K562 treated with DMSO at 1 percent for 48 hours (cell line): ENCODE results near the gene CD209. TPM values are rescaled to one million over a fixed set of nuclear protein-coding genes. Genes with fewer than 3 reads are reported as not detected.

Source experiments
- total RNA-seq: library from RNA; unstranded; fragments of 300-600 nt; gene quantifications from 2 replicates; pipeline ENCODE4 v1.2.3, GENCODE V29; 2022; ENCODE audit warnings: low replicate concordance; ENCODE audit errors: extremely low read depth

Gene CD209
- total RNA-seq: not detected in 2 replicates

GRCh38 chr19:7746903-7747884 lies at the start of gene CD209:
Gene CD209 (minus strand): TSS chr19:7747534. CDS start chr19:7747511, 23 bp downstream.

GRCh38 chr19:7762719-7763293 lies 15.5 kb upstream of the CD209 start, which contains the start of gene CLEC4M:
Gene CLEC4M (plus strand): TSS chr19:7763243. CDS start chr19:7763267, 24 bp downstream.

GRCh38 chr19:7732045-7732444 lies 15.3 kb downstream of the CD209 start, which contains the start of gene CLEC4G:
Gene CLEC4G (minus strand): TSS chr19:7732110. CDS start chr19:7732102, 8 bp downstream.

GRCh38 chr19:7701654-7702457 lies 45.5 kb downstream of the CD209 start, which contains the start of gene FCER2:
Gene FCER2 (minus strand): TSS chr19:7702131. CDS start chr19:7699760, 2,371 bp downstream.

Other genes with a start within 250 kb of the CD209 start
- gene ZNF358, start 231.4 kb downstream of the CD209 start, total RNA-seq: not detected in 2 replicates
- gene MCOLN1, start 224.9 kb downstream of the CD209 start, total RNA-seq: not detected in 2 replicates
- not detected in 2 replicates for gene PNPLA6, start 211.8 kb downstream of the CD209 start, total RNA-seq
- not detected in 2 replicates for gene CAMSAP3, start 151.7 kb downstream of the CD209 start, total RNA-seq
- not detected in 2 replicates for gene XAB2, start 118.0 kb downstream of the CD209 start, total RNA-seq
- gene PET100, start 117.7 kb downstream of the CD209 start, total RNA-seq: not detected in 2 replicates
- not detected in 2 replicates for gene PCP2, start 113.8 kb downstream of the CD209 start, total RNA-seq
- gene STXBP2, start 110.4 kb downstream of the CD209 start, total RNA-seq: not detected in 2 replicates
- gene RETN, start 78.5 kb downstream of the CD209 start, total RNA-seq: not detected in 2 replicates
- gene MCEMP1, start 70.4 kb downstream of the CD209 start, total RNA-seq: not detected in 2 replicates
- not detected in 2 replicates for gene TRAPPC5, start 66.7 kb downstream of the CD209 start, total RNA-seq
- gene FCER2, start 45.4 kb downstream of the CD209 start, total RNA-seq: not detected in 2 replicates
- gene CLEC4G, start 15.4 kb downstream of the CD209 start, total RNA-seq: not detected in 2 replicates
- not detected in 2 replicates for gene CLEC4M, start 15.7 kb upstream of the CD209 start, total RNA-seq
- gene EVI5L, start 82.7 kb upstream of the CD209 start, total RNA-seq: not detected in 2 replicates
- not detected in 2 replicates for gene PRR36, start 126.9 kb upstream of the CD209 start, total RNA-seq
- not detected in 2 replicates for gene LRRC8E, start 141.0 kb upstream of the CD209 start, total RNA-seq
- not detected in 2 replicates for gene MAP2K7, start 156.3 kb upstream of the CD209 start, total RNA-seq
- gene TGFBR3L, start 167.3 kb upstream of the CD209 start, total RNA-seq: not detected in 2 replicates
- gene SNAPC2, start 172.8 kb upstream of the CD209 start, total RNA-seq: not detected in 2 replicates
- not detected in 2 replicates for gene CTXN1, start 178.6 kb upstream of the CD209 start, total RNA-seq
- gene TIMM44, start 196.1 kb upstream of the CD209 start, total RNA-seq: not detected in 2 replicates